NCI-H2107 (cell line): ENCODE data around the gene SMC3.

Source experiments
- DNase-seq: peaks from one replicate; lab custom pipeline; 2025; lab: John Stamatoyannopoulos, UW

Gene SMC3

DNA sequence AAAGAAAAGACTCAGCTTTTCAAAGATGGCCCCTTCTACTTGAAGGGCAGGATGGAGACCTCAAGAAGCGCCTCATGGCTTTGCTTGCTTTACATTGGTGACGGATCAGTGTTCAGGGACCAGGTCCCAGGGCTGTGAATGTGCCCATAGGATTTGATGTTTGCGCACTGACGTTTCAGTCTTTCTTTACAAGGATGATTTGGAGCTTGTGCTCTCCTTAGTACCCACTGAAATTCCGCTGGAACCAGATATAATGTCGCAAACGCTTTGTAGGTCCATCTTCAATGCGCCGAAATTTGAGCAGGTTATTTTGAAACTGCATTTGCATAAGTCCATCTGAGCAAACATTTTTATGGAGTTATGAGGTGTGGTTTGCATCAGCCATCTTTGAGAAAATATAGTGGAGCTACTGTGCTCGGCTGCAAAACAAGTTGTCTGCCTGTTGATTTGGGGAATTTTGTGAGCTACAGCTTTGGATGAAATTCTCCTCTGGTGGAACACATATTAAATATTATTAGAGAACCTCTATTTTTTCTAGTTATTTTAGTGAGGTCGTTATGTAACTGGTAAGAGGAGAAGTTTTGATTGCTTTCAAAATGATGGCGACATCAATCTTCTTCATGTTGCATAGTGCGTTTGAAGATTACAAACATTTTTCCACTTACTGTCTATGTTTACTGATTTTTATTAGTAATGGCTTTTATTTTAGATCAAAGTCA lies 79.1 kb downstream of the SMC3 start:
- DNase-seq = no peak

DNA sequence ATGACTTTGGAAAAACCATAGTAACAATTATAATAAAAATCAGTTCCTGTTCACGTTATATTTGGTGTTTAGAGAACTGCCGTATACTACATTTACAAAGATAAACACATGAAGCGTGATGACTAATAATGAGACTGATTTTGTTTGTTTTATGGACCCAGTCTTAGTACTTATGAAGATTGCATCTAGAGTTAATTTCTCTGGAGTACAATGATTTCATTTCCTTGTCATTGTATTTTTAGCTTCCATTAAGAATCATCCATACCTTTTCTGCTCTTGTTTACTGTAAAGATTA lies 79.6 kb downstream of the SMC3 start:
- no peak for DNase-seq

DNA sequence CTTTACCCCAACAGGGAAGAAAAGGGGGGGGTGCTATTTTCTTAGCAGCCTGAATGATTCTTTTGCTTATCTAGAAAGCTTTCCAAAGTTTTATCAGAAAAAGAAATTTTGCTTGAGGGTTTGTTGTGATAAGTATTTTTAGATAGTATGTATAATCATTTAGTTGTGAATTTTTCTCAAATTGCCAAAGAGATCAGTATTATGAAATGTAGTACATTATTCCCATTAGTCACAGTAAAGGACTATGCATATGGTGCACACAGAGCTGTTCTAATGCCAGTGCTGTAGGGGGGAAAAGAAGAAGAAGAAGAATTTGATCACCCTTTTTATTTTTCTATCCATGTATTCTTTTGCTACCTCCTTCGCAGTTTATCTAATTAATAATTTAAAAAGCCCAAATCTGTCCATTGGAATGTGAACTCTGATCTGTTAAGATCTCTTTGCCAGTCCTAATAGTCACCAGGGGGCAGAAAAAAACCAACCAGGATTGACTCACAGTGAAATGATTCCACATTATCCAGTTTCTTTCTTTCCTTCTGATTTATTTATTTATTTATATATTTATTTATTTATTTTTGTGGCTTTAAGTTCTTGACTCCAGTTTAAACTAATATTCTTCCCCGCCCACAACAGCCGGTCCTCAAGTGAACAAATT lies 81.3 kb downstream of the SMC3 start:
- no peak for DNase-seq

DNA sequence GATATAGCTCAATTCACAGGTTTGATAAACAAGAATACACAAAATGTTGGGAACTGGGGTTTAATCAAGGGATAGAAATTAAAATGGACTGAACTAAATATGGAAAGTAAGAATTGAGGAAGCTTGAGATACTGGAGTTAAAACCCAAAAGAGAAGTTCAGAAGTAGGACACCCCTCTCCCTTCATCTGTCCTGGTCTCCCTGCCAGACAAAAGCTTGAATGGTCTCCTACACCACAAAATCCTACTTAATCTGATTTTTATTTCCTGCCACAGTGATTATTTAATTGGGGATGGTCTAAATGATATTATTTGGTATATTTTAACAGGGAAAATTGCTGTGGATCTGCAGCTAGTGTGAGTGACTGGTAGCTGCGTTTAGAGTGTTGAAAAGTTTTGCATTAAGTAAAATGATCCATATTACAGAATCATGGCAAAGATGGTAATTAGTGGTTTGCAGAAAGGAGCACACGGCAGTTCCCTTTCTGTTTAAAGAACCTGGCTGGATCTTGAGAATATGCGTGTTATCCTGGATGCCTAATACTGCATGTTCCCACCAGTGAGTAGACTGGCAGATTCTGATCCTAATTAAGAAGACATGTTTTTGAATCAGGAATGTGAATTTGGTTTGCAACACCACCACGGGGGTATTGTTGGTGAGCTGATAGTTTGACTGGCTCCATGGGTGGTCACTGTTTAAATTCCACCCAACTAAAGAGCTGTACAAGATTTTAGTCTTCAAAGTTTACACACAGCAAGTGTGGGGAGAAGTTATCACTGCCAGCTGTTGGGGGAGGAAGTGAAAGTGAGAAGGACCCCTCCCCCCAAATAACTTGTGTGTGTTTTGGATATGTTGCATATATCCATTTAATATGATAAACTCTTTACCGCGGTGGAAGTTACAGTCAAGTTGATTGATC lies 82.1 kb downstream of the SMC3 start:
- no peak for DNase-seq

DNA sequence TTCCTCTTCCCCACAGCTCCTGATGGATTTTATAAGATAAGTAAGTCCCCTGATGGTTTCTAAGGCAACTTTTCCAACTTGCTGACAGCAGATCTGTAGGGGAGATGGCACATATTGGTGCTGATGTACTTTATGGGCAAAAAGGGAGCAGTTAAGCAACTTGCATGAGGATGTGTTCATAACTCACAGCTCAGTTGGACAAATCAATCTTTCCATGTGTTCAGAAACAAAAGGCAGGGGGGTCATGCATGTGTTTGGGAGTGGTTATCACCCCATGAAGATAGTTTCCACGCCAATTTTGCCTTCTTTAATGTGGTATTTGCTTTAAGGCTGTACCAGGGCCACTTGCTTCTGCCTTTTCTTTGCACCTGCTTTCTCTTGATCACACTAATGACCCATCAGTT lies 82.8 kb downstream of the SMC3 start:
- no peak for DNase-seq

DNA sequence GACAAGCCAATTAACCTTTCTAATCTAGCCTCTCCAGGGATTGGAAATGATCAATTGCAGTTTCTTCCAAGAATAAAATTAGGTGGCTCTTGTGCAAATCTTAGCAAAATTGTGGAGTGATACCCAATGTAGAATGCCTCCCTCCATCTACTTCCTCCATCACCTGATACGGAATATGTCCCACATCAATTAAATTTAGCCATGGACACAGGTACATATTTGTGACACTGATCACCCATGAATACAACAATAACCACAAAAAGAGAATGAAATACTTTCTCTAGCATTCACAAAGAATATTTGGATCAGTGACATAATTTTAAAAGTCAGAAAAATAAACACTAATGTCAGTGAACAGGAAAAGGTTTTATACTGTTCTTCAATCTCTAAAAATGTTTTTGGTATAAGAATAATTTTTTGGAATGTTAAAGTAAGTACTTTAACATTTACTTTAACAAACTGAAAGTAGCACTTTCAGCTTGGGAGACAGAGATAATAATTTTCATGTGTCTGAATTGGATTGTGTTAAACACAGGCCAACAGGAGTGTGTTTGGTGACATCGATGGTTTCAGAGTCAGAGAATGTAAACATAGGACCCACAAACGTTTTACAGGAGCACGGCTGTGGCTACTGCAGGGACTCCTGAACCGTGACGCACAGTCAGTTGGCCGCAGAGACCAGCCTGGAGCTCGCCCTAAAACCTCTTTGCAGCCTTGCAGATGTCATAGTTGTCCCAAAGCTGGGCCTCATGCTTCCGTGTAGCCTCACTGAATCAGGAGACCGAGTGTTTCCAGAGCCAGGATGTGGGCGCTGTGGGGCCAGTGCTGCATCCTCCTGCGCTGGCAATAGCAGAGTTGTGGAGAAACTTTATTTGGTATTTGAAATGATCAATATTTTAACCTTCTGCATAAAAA lies 83.8 kb downstream of the SMC3 start:
- DNase-seq = no peak

DNA sequence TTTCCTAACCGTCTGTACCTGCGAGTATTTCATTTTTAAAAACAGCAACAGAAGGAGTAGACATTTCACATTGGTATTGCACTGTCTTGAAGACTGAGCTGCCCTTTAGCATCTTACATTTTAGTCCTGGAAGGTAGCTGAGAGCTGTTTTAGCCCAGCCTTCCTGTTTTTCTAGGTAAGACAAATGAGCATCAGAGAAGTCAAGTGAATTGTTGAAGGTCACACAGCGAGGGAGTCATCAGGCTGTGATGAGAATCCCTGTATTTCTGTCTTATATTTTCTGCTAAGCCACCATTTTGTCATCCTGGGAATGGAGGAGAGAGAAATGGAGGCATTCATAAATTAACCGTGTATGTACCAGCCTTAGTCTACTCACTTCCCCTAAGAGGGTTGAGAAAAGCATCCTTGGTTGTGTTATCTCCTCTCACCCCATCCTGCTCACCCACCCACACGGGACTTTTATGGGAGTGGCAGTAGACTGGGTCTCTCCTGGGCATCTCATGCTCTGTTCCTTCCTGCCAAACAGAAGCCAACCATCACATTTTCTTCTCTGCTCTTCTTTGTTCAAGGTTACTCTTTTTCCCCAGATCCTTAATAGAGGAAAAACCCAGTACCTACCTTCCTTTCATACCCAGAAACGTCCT lies 85.1 kb downstream of the SMC3 start:
- DNase-seq = no peak
